A673 (cell line): ENCODE measurements around the gene ITGB4. TPM values are rescaled to one million over a fixed set of nuclear protein-coding genes. Genes with fewer than 3 reads are reported as not detected.

Source experiments
- BruUV-seq: library from RNA; stranded (reverse); fragments of 400-500 nt; replicated peaks from 2 replicates; lab custom pipeline; 2021; lab: Mats Ljungman, UMichigan
- CTCF ChIA-PET: fragments of 300-600 bp; sonication (Branson Sonifier 250); formaldehyde crosslinking; loops from one replicate; lab custom pipeline; 2022; ENCODE audit warnings: antibody characterized with exemption; lab: Charles Lee
- POLR2A ChIA-PET: fragments of 300-600 bp; sonication (Branson Sonifier 250); formaldehyde crosslinking; loops from one replicate; lab custom pipeline; 2022; ENCODE audit warnings: antibody characterized with exemption; ENCODE audit not compliant: low non-redundant PET; lab: Charles Lee
- DNase-seq: peaks from one replicate; pipeline ENCODE4 v3.0.0-alpha.2; 2015; ENCODE audit warnings: low spot score
- H3K27ac ChIP-seq: fragments of 200-600 bp; sonication (generic); 2 replicates; pipeline ENCODE4 v1.5.1; 2016; ENCODE audit warnings: mixed run types, low read depth, mild to moderate bottlenecking, mixed read lengths, antibody characterized with exemption, low read length; ENCODE audit not compliant: poor library complexity, severe bottlenecking
- H3K27me3 ChIP-seq: fragments of 200-600 bp; sonication (generic); replicated peaks from 2 replicates; pipeline ENCODE4 v1.6.1; 2017; ENCODE audit warnings: mixed run types, low read depth, mild to moderate bottlenecking, mixed read lengths, antibody characterized with exemption, low read length; ENCODE audit not compliant: insufficient read depth, poor library complexity
- H3K36me3 ChIP-seq: fragments of 200-600 bp; sonication (generic); 2 replicates; pipeline ENCODE4 v1.6.1; 2016; ENCODE audit warnings: mixed run types, mild to moderate bottlenecking, mixed read lengths, antibody characterized with exemption, low read length; ENCODE audit not compliant: insufficient read depth, poor library complexity, severe bottlenecking
- H3K4me1 ChIP-seq: fragments of 200-600 bp; sonication (generic); 2 replicates; pipeline ENCODE4 v1.6.1; 2017; ENCODE audit warnings: mixed run types, mild to moderate bottlenecking, mixed read lengths, antibody characterized with exemption, low read length; ENCODE audit not compliant: insufficient read depth, poor library complexity, severe bottlenecking
- H3K4me3 ChIP-seq: fragments of 200-600 bp; sonication (generic); 2 replicates; pipeline ENCODE4 v1.5.1; 2016; ENCODE audit warnings: low read depth, mixed run types, mild to moderate bottlenecking, mixed read lengths, low read length; ENCODE audit not compliant: poor library complexity, severe bottlenecking
- H3K9me3 ChIP-seq: fragments of 200-600 bp; sonication (generic); 2 replicates; pipeline ENCODE4 v1.6.1; 2016; ENCODE audit warnings: mixed run types, low read depth, mild to moderate bottlenecking, mixed read lengths, antibody characterized with exemption, low read length; ENCODE audit not compliant: poor library complexity, severe bottlenecking
- EZH2 ChIP-seq: fragments of 200-600 bp; sonication (generic); IDR thresholded peaks from 2 replicates; pipeline ENCODE4 v1.6.1; 2017; ENCODE audit warnings: borderline replicate concordance, low read depth, mild to moderate bottlenecking, mixed read lengths, antibody characterized with exemption, low read length; ENCODE audit not compliant: poor library complexity, severe bottlenecking
- intact Hi-C: fragments of 100-400 bp; cut with micrococcal nuclease; formaldehyde crosslinking; loops from one replicate; pipeline ENCODE4 v1.10.0; 2022; ENCODE audit not compliant: unreplicated experiment
- total RNA-seq: library from RNA; stranded (reverse); gene quantifications from 2 replicates; pipeline ENCODE4 v1.2.3, GENCODE V29; 2021
- TF ChIP-seq, protein P1 (sequence below): fragments of 300-800, 200-600 bp; sonication (generic); conservative IDR thresholded peaks from 2 replicates; pipeline ENCODE4 v1.5.1; 2017; ENCODE audit warnings: low read depth, mild to moderate bottlenecking, antibody characterized with exemption, low read length, moderate library complexity, mixed read lengths

Gene ITGB4
- total RNA-seq, 1 experiment from 2014 or later = 0.95 TPM

- H3K4me1 ChIP-seq = no peaks in the 10 kb centered on the region
- CTCF ChIA-PET = no interaction called here
- no peaks in the 10 kb centered on the region for H3K27me3 ChIP-seq
- POLR2A ChIA-PET = interaction anchor here (0.6 kb wide), 1 partner anchor 18 kb away, joined by 3 read pairs; the partner anchor contains the start of gene RECQL5
- no peaks in the 10 kb centered on the region for H3K9me3 ChIP-seq
- no TSS peak for BruUV-seq
- H3K27ac ChIP-seq = no peak overlapping the region
- DNase-seq = no peak
- TF ChIP-seq EZH2 = no peak
- TF ChIP-seq, protein P1, sequence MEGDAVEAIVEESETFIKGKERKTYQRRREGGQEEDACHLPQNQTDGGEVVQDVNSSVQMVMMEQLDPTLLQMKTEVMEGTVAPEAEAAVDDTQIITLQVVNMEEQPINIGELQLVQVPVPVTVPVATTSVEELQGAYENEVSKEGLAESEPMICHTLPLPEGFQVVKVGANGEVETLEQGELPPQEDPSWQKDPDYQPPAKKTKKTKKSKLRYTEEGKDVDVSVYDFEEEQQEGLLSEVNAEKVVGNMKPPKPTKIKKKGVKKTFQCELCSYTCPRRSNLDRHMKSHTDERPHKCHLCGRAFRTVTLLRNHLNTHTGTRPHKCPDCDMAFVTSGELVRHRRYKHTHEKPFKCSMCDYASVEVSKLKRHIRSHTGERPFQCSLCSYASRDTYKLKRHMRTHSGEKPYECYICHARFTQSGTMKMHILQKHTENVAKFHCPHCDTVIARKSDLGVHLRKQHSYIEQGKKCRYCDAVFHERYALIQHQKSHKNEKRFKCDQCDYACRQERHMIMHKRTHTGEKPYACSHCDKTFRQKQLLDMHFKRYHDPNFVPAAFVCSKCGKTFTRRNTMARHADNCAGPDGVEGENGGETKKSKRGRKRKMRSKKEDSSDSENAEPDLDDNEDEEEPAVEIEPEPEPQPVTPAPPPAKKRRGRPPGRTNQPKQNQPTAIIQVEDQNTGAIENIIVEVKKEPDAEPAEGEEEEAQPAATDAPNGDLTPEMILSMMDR = no peak
- no peak overlapping the region for H3K4me3 ChIP-seq
- intact Hi-C loops = no loop called here
- H3K36me3 ChIP-seq = no peaks in the 10 kb centered on the region
These were observed 36.3 kb upstream of the ITGB4 start for GRCh38 chr17:75684924-75685323.

DNA sequence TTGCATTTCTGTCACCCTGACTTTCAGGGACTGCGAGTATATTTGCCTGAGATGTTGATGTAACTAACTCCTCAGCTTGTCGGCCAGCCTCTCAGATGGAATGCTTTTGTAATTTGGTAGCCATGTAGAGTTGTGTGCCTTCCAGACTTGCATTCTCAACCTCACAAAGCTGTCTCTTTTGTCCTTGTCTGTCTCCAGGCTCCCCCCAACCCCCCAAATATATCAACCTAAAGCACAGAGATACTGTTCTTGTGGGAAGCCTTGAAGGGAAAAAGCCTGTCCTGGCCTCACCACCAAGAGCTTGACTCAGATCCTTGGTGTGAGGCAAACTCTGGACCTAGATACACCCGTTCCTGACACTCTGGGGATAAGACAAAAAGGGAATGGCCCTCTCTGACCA lies 35.8 kb upstream of the ITGB4 start:
- TF ChIP-seq, protein P1 = no peak
- TF ChIP-seq EZH2 = no peak
- H3K27ac ChIP-seq = no peak overlapping the region

DNA sequence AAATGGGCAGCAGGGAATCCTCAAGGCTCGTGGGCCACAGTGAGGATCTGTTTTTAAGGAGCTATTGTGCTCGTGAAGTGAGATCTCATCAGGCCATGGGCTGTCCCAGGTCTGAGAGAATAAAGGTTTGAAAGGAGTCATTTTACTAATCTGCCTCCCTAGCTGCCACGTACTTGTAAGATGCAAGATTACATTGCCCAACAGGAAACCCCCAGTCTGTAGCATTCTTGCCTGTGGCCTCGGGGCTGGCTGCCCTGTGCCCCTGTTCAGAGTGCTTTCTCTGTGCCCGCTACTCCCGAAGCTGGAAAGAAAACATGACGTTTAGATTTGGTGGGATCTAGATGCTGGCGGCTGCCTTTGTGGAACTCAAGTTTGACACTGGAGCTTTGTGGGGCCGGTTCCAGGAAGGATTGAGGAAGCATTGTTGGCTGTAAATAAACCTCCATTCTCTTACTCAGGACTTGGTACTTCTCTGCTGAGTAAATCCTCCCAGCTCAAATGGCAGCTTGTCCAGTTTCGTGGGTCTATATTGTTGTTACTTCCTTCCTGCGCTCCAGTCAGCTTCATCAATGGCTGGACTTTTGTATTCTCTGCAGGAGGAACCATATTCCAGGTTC lies 32.9 kb upstream of the ITGB4 start:
- Histone ChIP-seq H3K27ac (peak overlapping the region; percentile 11), H3K36me3 (no peaks in the 10 kb centered on the region), H3K4me1 (peaks cover 33% of the 10 kb centered on the region), H3K9me3 (no peaks in the 10 kb centered on the region), H3K4me3 (no peak overlapping the region), H3K27me3 (no peaks in the 10 kb centered on the region)
- no peak for DNase-seq
- ChIA-PET POLR2A (interaction anchor here (1.0 kb wide), 1 partner anchor 77 kb away, joined by 4 read pairs; no protein-coding TSS in a partner anchor), CTCF (interaction anchor here (0.6 to 0.9 kb wide), 3 partner anchors 65 to 309 kb away, joined by 4 to 5 read pairs (median 4); no protein-coding TSS in a partner anchor)
- intact Hi-C loops = no loop called here
- TF ChIP-seq, protein P1 = no peak
- TF ChIP-seq EZH2 = no peak
- BruUV-seq = no TSS peak

More for the DNA sequence above, 35.8 kb upstream of the ITGB4 start:
- no peak for DNase-seq
- intact Hi-C loops = no loop called here
- Histone ChIP-seq H3K27me3 (no peaks in the 10 kb centered on the region), H3K36me3 (no peaks in the 10 kb centered on the region), H3K4me3 (no peak overlapping the region), H3K9me3 (no peaks in the 10 kb centered on the region), H3K4me1 (peaks cover 5% of the 10 kb centered on the region)
- ChIA-PET CTCF (no interaction called here), POLR2A (no interaction called here)
- no TSS peak for BruUV-seq
